IMR-90 (cell line): ENCODE measurements around the gene C3orf18.

Experiments
- CEBPB ChIP-seq: IDR thresholded peaks from 2 replicates; pipeline ENCODE4 v1.6.1; 2012; ENCODE audit warnings: low read depth, low read length, improper control_type of control experiment
- NFE2L2 ChIP-seq: fragments of 150-350 bp; IDR thresholded peaks from 2 replicates; pipeline ENCODE4 v1.6.1; 2016; ENCODE audit warnings: low read depth, mild to moderate bottlenecking, low read length
- POLR2A ChIP-seq: IDR thresholded peaks from 2 replicates; pipeline ENCODE4 v1.6.1; 2012; ENCODE audit warnings: mild to moderate bottlenecking, low read depth, low read length
- RCOR1 ChIP-seq: IDR thresholded peaks from 2 replicates; pipeline ENCODE4 v1.6.1; 2012; ENCODE audit warnings: mild to moderate bottlenecking, low read length, improper control_type of control experiment; ENCODE audit not compliant: insufficient replicate concordance
- RFX5 ChIP-seq: IDR thresholded peaks from 2 replicates; pipeline ENCODE4 v1.8.0; 2012; ENCODE audit warnings: low read depth, mild to moderate bottlenecking, low read length, moderate library complexity
- SMC3 ChIP-seq: fragments of 150-350 bp; IDR thresholded peaks from 2 replicates; pipeline ENCODE4 v1.6.1; 2016; ENCODE audit warnings: low read depth, mild to moderate bottlenecking, antibody characterized with exemption, low read length, moderate library complexity
- TF ChIP-seq, protein P1 (sequence below): conservative IDR thresholded peaks from 2 replicates; pipeline ENCODE4 v1.5.1; 2012; ENCODE audit warnings: mild to moderate bottlenecking, low read depth, low read length, improper control_type of control experiment
- TF ChIP-seq, protein P2 (sequence below): fragments of 150-350 bp; IDR thresholded peaks from 2 replicates; pipeline ENCODE4 v1.6.1; 2017; ENCODE audit warnings: mild to moderate bottlenecking, antibody characterized with exemption, low read length, low read depth

DNA sequence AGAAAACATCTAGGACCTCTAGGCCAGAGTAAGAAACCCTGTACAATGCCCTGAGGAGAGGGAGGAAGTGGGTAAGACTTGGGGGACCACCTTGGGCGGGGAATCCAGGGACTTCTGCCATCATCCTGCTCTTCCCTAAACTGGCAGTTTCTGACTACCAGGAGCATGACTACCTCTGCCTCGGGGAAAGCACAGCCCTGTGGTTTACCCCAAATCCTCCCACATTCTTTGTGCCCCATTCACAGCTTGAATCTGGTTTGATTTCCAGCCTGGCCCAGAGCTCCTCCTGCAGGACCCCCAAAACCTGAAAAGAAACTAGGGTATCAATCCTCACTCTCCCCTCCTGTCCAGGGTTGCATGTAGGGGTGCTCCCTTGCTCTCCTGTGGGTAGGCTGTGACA, 4.7 kb downstream of the C3orf18 start:
- TF ChIP-seq, protein P1, sequence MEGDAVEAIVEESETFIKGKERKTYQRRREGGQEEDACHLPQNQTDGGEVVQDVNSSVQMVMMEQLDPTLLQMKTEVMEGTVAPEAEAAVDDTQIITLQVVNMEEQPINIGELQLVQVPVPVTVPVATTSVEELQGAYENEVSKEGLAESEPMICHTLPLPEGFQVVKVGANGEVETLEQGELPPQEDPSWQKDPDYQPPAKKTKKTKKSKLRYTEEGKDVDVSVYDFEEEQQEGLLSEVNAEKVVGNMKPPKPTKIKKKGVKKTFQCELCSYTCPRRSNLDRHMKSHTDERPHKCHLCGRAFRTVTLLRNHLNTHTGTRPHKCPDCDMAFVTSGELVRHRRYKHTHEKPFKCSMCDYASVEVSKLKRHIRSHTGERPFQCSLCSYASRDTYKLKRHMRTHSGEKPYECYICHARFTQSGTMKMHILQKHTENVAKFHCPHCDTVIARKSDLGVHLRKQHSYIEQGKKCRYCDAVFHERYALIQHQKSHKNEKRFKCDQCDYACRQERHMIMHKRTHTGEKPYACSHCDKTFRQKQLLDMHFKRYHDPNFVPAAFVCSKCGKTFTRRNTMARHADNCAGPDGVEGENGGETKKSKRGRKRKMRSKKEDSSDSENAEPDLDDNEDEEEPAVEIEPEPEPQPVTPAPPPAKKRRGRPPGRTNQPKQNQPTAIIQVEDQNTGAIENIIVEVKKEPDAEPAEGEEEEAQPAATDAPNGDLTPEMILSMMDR: no peak
- TF ChIP-seq POLR2A: no peak
- no peak for TF ChIP-seq RCOR1
- no peak for TF ChIP-seq RFX5
- TF ChIP-seq, protein P2, sequence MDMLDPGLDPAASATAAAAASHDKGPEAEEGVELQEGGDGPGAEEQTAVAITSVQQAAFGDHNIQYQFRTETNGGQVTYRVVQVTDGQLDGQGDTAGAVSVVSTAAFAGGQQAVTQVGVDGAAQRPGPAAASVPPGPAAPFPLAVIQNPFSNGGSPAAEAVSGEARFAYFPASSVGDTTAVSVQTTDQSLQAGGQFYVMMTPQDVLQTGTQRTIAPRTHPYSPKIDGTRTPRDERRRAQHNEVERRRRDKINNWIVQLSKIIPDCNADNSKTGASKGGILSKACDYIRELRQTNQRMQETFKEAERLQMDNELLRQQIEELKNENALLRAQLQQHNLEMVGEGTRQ: no peak
- TF ChIP-seq SMC3: no peak
- TF ChIP-seq CEBPB: no peak
- no peak for TF ChIP-seq NFE2L2
